Measurements from ENCODE around the gene RCAN3. TPM values are rescaled to one million over a fixed set of nuclear protein-coding genes. Genes with fewer than 3 reads are reported as not detected.

RCAN3 gene
- total and polyA plus RNA-seq, 4 donors: 0.84 to 4.8 (median 3.1) TPM

- no peaks in the 10 kb centered on the region for H3K9me3 ChIP-seq (ENCODE audit: control insufficient read depth, low read length)
- 6 to 7% methylated on average over 2 of the region's 2 CpGs for WGBS, 2 donors
- H3K36me3 ChIP-seq (ENCODE audit: control insufficient read depth in 1 of 2, insufficient read depth in 2 of 2, low read length in 1 of 2): no peaks in the 10 kb centered on the region
- H3K27me3 ChIP-seq (ENCODE audit: control insufficient read depth in 1 of 2, insufficient read depth in 2 of 2, low read length in 1 of 2): no peaks in the 10 kb centered on the region
- no peaks in the 10 kb centered on the region for H3K4me1 ChIP-seq (ENCODE audit: control insufficient read depth in 1 of 2, insufficient read depth in 2 of 2, low read length in 2 of 2)
- ATAC-seq (ENCODE audit: low FRiP score) (no peak), DNase-seq (no peak)
- no peak overlapping the region for H3K4me3 ChIP-seq (ENCODE audit: low read length in 2 of 2)
- intact Hi-C loops (cut with DNase I): no loop called here
- H3K27ac ChIP-seq (ENCODE audit: low read depth in 1 of 2, low read length in 2 of 2): no peak overlapping the region
Observed at GRCh38 chr1:24564695-24565094, 62.1 kb downstream of the RCAN3 start.

- H3K36me3 ChIP-seq (ENCODE audit: control insufficient read depth in 1 of 2, insufficient read depth in 2 of 2, low read length in 1 of 2): no peaks in the 10 kb centered on the region
- intact Hi-C loops (cut with DNase I): no loop called here
- ATAC-seq (ENCODE audit: low FRiP score) (no peak), DNase-seq (no peak)
- no peaks in the 10 kb centered on the region for H3K9me3 ChIP-seq (ENCODE audit: control insufficient read depth, low read length)
- no peak overlapping the region for H3K4me3 ChIP-seq (ENCODE audit: low read length in 2 of 2)
- H3K4me1 ChIP-seq (ENCODE audit: control insufficient read depth in 1 of 2, insufficient read depth in 2 of 2, low read length in 2 of 2): no peaks in the 10 kb centered on the region
- no peaks in the 10 kb centered on the region for H3K27me3 ChIP-seq (ENCODE audit: control insufficient read depth in 1 of 2, insufficient read depth in 2 of 2, low read length in 1 of 2)
- no peak overlapping the region for H3K27ac ChIP-seq (ENCODE audit: low read depth in 1 of 2, low read length in 2 of 2)
- 90 to 94% methylated on average over 3 of the region's 3 CpGs for WGBS, 2 donors
Observed at GRCh38 chr1:24566236-24566867, 63.7 kb downstream of the RCAN3 start.

- no peak for ATAC-seq (ENCODE audit: low FRiP score)
Observed at GRCh38 chr1:24567792-24568388, 65.3 kb downstream of the RCAN3 start.

GRCh38 chr1:24568475-24568874 is 65.8 kb downstream of the RCAN3 start:
- no peak overlapping the region for H3K27ac ChIP-seq (ENCODE audit: low read depth in 1 of 2, low read length in 2 of 2)
- H3K4me1 ChIP-seq (ENCODE audit: control insufficient read depth in 1 of 2, insufficient read depth in 2 of 2, low read length in 2 of 2): no peaks in the 10 kb centered on the region
- no peaks in the 10 kb centered on the region for H3K27me3 ChIP-seq (ENCODE audit: control insufficient read depth in 1 of 2, insufficient read depth in 2 of 2, low read length in 1 of 2)
- no peak overlapping the region for H3K4me3 ChIP-seq (ENCODE audit: low read length in 2 of 2)
- 85 to 92% methylated on average over 2 of the region's 2 CpGs for WGBS, 2 donors
- H3K9me3 ChIP-seq (ENCODE audit: control insufficient read depth, low read length): no peaks in the 10 kb centered on the region
- intact Hi-C loops (cut with DNase I): no loop called here
- no peaks in the 10 kb centered on the region for H3K36me3 ChIP-seq (ENCODE audit: control insufficient read depth in 1 of 2, insufficient read depth in 2 of 2, low read length in 1 of 2)
- ATAC-seq (ENCODE audit: low FRiP score) (no peak), DNase-seq (no peak)

More at GRCh38 chr1:24567792-24568388, 65.3 kb downstream of the RCAN3 start:
- 56 to 67% methylated on average over 13 to 17 of the region's 17 CpGs for WGBS, 2 donors
- no peak for DNase-seq
- no peaks in the 10 kb centered on the region for H3K4me1 ChIP-seq (ENCODE audit: control insufficient read depth in 1 of 2, insufficient read depth in 2 of 2, low read length in 2 of 2)
- no peak overlapping the region for H3K27ac ChIP-seq (ENCODE audit: low read depth in 1 of 2, low read length in 2 of 2)
- H3K27me3 ChIP-seq (ENCODE audit: control insufficient read depth in 1 of 2, insufficient read depth in 2 of 2, low read length in 1 of 2): no peaks in the 10 kb centered on the region
- no peak overlapping the region for H3K4me3 ChIP-seq (ENCODE audit: low read length in 2 of 2)
- intact Hi-C loops (cut with DNase I): no loop called here
- no peaks in the 10 kb centered on the region for H3K9me3 ChIP-seq (ENCODE audit: control insufficient read depth, low read length)
- H3K36me3 ChIP-seq (ENCODE audit: control insufficient read depth in 1 of 2, insufficient read depth in 2 of 2, low read length in 1 of 2): no peaks in the 10 kb centered on the region

GRCh38 chr1:24570265-24571125 is 67.9 kb downstream of the RCAN3 start:
- no peak for DNase-seq
- no peaks in the 10 kb centered on the region for H3K4me1 ChIP-seq (ENCODE audit: control insufficient read depth in 1 of 2, insufficient read depth in 2 of 2, low read length in 2 of 2)
- H3K27ac ChIP-seq (ENCODE audit: low read depth in 1 of 2, low read length in 2 of 2): no peak overlapping the region
- no peaks in the 10 kb centered on the region for H3K27me3 ChIP-seq (ENCODE audit: control insufficient read depth in 1 of 2, insufficient read depth in 2 of 2, low read length in 1 of 2)
- ATAC-seq (ENCODE audit: low FRiP score): no peak
- intact Hi-C loops (cut with DNase I): no loop called here
- H3K36me3 ChIP-seq (ENCODE audit: control insufficient read depth in 1 of 2, insufficient read depth in 2 of 2, low read length in 1 of 2): no peaks in the 10 kb centered on the region
- WGBS, 2 donors: 85 to 87% methylated on average over 10 of the region's 10 CpGs
- H3K9me3 ChIP-seq (ENCODE audit: control insufficient read depth, low read length): no peaks in the 10 kb centered on the region
- no peak overlapping the region for H3K4me3 ChIP-seq (ENCODE audit: low read length in 2 of 2)

GRCh38 chr1:24572301-24572700 is 69.7 kb downstream of the RCAN3 start:
- Histone ChIP-seq H3K27ac (ENCODE audit: low read depth in 1 of 2, low read length in 2 of 2) (no peak overlapping the region), H3K4me1 (ENCODE audit: control insufficient read depth in 1 of 2, insufficient read depth in 2 of 2, low read length in 2 of 2) (no peaks in the 10 kb centered on the region), H3K4me3 (ENCODE audit: low read length in 2 of 2) (no peak overlapping the region), H3K9me3 (ENCODE audit: control insufficient read depth, low read length) (no peaks in the 10 kb centered on the region), H3K27me3 (ENCODE audit: control insufficient read depth in 1 of 2, insufficient read depth in 2 of 2, low read length in 1 of 2) (no peaks in the 10 kb centered on the region), H3K36me3 (ENCODE audit: control insufficient read depth in 1 of 2, insufficient read depth in 2 of 2, low read length in 1 of 2) (no peaks in the 10 kb centered on the region)
- no peak for DNase-seq
- 83% methylated on average over 9 of the region's 9 CpGs for WGBS, 2 donors
- intact Hi-C loops (cut with DNase I): no loop called here
- no peak for ATAC-seq (ENCODE audit: low FRiP score)

GRCh38 chr1:24575905-24576587 is 73.4 kb downstream of the RCAN3 start:
- no peak for ATAC-seq (ENCODE audit: low FRiP score)
- WGBS, 2 donors: 33 to 36% methylated on average over 14 of the region's 14 CpGs
- intact Hi-C loops (cut with DNase I): no loop called here

GRCh38 chr1:24578846-24579245 is 76.2 kb downstream of the RCAN3 start:
- intact Hi-C loops (cut with DNase I): no loop called here
- H3K4me1 ChIP-seq (ENCODE audit: control insufficient read depth in 1 of 2, insufficient read depth in 2 of 2, low read length in 2 of 2): no peaks in the 10 kb centered on the region
- H3K9me3 ChIP-seq (ENCODE audit: control insufficient read depth, low read length): peaks cover 2% of the 10 kb centered on the region
- H3K27me3 ChIP-seq (ENCODE audit: control insufficient read depth in 1 of 2, insufficient read depth in 2 of 2, low read length in 1 of 2): no peaks in the 10 kb centered on the region
- no peak for DNase-seq
- no peak overlapping the region for H3K27ac ChIP-seq (ENCODE audit: low read depth in 1 of 2, low read length in 2 of 2)
- WGBS, 2 donors: 94 to 96% methylated on average over 7 of the region's 7 CpGs
- no peaks in the 10 kb centered on the region for H3K36me3 ChIP-seq (ENCODE audit: control insufficient read depth in 1 of 2, insufficient read depth in 2 of 2, low read length in 1 of 2)
- ATAC-seq (ENCODE audit: low FRiP score): no peak
- no peak overlapping the region for H3K4me3 ChIP-seq (ENCODE audit: low read length in 2 of 2)

More at GRCh38 chr1:24575905-24576587, 73.4 kb downstream of the RCAN3 start:
- H3K27ac ChIP-seq (ENCODE audit: low read depth in 1 of 2, low read length in 2 of 2): no peak overlapping the region
- no peak overlapping the region for H3K4me3 ChIP-seq (ENCODE audit: low read length in 2 of 2)
- no peak for DNase-seq
- H3K4me1 ChIP-seq (ENCODE audit: control insufficient read depth in 1 of 2, insufficient read depth in 2 of 2, low read length in 2 of 2): no peaks in the 10 kb centered on the region
- no peaks in the 10 kb centered on the region for H3K9me3 ChIP-seq (ENCODE audit: control insufficient read depth, low read length)
- H3K36me3 ChIP-seq (ENCODE audit: control insufficient read depth in 1 of 2, insufficient read depth in 2 of 2, low read length in 1 of 2): no peaks in the 10 kb centered on the region
- H3K27me3 ChIP-seq (ENCODE audit: control insufficient read depth in 1 of 2, insufficient read depth in 2 of 2, low read length in 1 of 2): no peaks in the 10 kb centered on the region
